Calu3 (cell line): ENCODE measurements around the gene SATL1. TPM values are rescaled to one million over a fixed set of nuclear protein-coding genes. Genes with fewer than 3 reads are reported as not detected.
A peak's percentile ranks its signal among the peaks of the same experiment; 100 is the strongest.

ENCODE experiments used
- BruUV-seq: library from RNA; stranded (reverse); fragments of 400-500 nt; replicated peaks from 2 replicates; lab custom pipeline; 2021; lab: Mats Ljungman, UMichigan
- CTCF ChIA-PET: fragments of 300-600 bp; sonication (Branson Sonifier 250); formaldehyde crosslinking; loops from one replicate; lab custom pipeline; 2022; ENCODE audit warnings: antibody characterized with exemption; lab: Charles Lee
- DNase-seq: peaks from one replicate; pipeline ENCODE4 v3.0.0; 2022
- H3K27ac Mint-ChIP-seq: one replicate; pipeline ENCODE4 v1.8.0; 2022; ENCODE audit warnings: mixed read lengths; ENCODE audit not compliant: unreplicated experiment
- H3K27me3 Mint-ChIP-seq: one replicate; pipeline ENCODE4 v1.8.0; 2022; ENCODE audit warnings: mixed read lengths; ENCODE audit not compliant: unreplicated experiment
- H3K36me3 Mint-ChIP-seq: one replicate; pipeline ENCODE4 v1.8.0; 2022; ENCODE audit warnings: mild to moderate bottlenecking, moderate library complexity, mixed read lengths; ENCODE audit not compliant: insufficient read depth, unreplicated experiment
- H3K4me1 Mint-ChIP-seq: one replicate; pipeline ENCODE4 v1.8.0; 2022; ENCODE audit warnings: mild to moderate bottlenecking, low read depth, mixed read lengths; ENCODE audit not compliant: unreplicated experiment
- H3K4me3 Mint-ChIP-seq: one replicate; pipeline ENCODE4 v1.8.0; 2022; ENCODE audit warnings: mild to moderate bottlenecking, low read depth, moderate library complexity, mixed read lengths; ENCODE audit not compliant: unreplicated experiment
- H3K9me3 Mint-ChIP-seq: one replicate; pipeline ENCODE4 v1.8.0; 2022; ENCODE audit warnings: low read depth, mixed read lengths; ENCODE audit not compliant: unreplicated experiment
- CTCF ChIP-seq: fragments of 200-600 bp; IDR thresholded peaks from one replicate; pipeline ENCODE4 v1.8.0; 2022; ENCODE audit warnings: antibody characterized with exemption; ENCODE audit not compliant: unreplicated experiment
- intact Hi-C: fragments of 100-400 bp; cut with micrococcal nuclease; formaldehyde crosslinking; loops from one replicate; pipeline ENCODE4 v1.10.0; 2022; ENCODE audit not compliant: unreplicated experiment
- total RNA-seq: library from RNA; stranded (reverse); gene quantifications from 2 replicates; pipeline ENCODE4 v1.2.3, GENCODE V29; 2022

Gene SATL1
- total RNA-seq, 1 experiment from 2014 or later, result not detected

GRCh38 chrX:85111347-85111746 lies 132.2 kb downstream of the SATL1 start:
- Mint-ChIP-seq H3K4me3 (no peak overlapping the region), H3K9me3 (no peaks in the 10 kb centered on the region), H3K27ac (no peak overlapping the region), H3K36me3 (no peaks in the 10 kb centered on the region), H3K4me1 (no peaks in the 10 kb centered on the region), H3K27me3 (no peaks in the 10 kb centered on the region)
- no TSS peak for BruUV-seq
- no peak for TF ChIP-seq CTCF
- intact Hi-C loops, result loop anchor here (1.0 to 10.0 kb wide), 2 partner anchors 263 to 433 kb away; partner anchors contain the start of gene POF1B
- no peak for DNase-seq
- CTCF ChIA-PET, result interaction anchor here (0.9 to 1.7 kb wide), 3 partner anchors 268 to 433 kb away, joined by 4 to 5 read pairs (median 4); partner anchors contain the start of gene POF1B

GRCh38 chrX:85109235-85109634 lies 134.3 kb downstream of the SATL1 start:
- H3K9me3 Mint-ChIP-seq, result no peaks in the 10 kb centered on the region
- peak; percentile 6 for DNase-seq
- no TSS peak for BruUV-seq
- no peaks in the 10 kb centered on the region for H3K36me3 Mint-ChIP-seq
- intact Hi-C loops, result no loop called here
- no peak overlapping the region for H3K27ac Mint-ChIP-seq
- H3K4me1 Mint-ChIP-seq, result no peaks in the 10 kb centered on the region
- H3K27me3 Mint-ChIP-seq, result no peaks in the 10 kb centered on the region
- no peak for TF ChIP-seq CTCF
- H3K4me3 Mint-ChIP-seq, result no peak overlapping the region
- CTCF ChIA-PET, result no interaction called here

- Mint-ChIP-seq H3K36me3 (no peaks in the 10 kb centered on the region), H3K27ac (no peak overlapping the region), H3K4me3 (no peak overlapping the region), H3K9me3 (no peaks in the 10 kb centered on the region), H3K27me3 (no peaks in the 10 kb centered on the region), H3K4me1 (no peaks in the 10 kb centered on the region)
- BruUV-seq, result no TSS peak
- CTCF ChIA-PET, result no interaction called here
- TF ChIP-seq CTCF, result no peak
- intact Hi-C loops, result no loop called here
- DNase-seq, result no peak
Observed at GRCh38 chrX:85108165-85108564, 135.4 kb downstream of the SATL1 start.

- BruUV-seq, result no TSS peak
Observed at GRCh38 chrX:85107407-85107806, 136.2 kb downstream of the SATL1 start.

More at GRCh38 chrX:85107407-85107806, 136.2 kb downstream of the SATL1 start:
- no peak for DNase-seq
- no peaks in the 10 kb centered on the region for H3K4me1 Mint-ChIP-seq
- no peaks in the 10 kb centered on the region for H3K36me3 Mint-ChIP-seq
- H3K27ac Mint-ChIP-seq, result no peak overlapping the region
- intact Hi-C loops, result no loop called here
- CTCF ChIA-PET, result no interaction called here
- H3K9me3 Mint-ChIP-seq, result no peaks in the 10 kb centered on the region
- no peaks in the 10 kb centered on the region for H3K27me3 Mint-ChIP-seq
- no peak overlapping the region for H3K4me3 Mint-ChIP-seq
- no peak for TF ChIP-seq CTCF
